Measurements from ENCODE around the gene MPRIP. TPM values are rescaled to one million over a fixed set of nuclear protein-coding genes. Genes with fewer than 3 reads are reported as not detected.

Gene MPRIP
- total and polyA plus RNA-seq, 4 donors: 121 to 342 (median 175) TPM

- 85 to 92% methylated on average over 6 of the region's 6 CpGs for WGBS, 2 donors
- ATAC-seq (ENCODE audit: insufficient read depth, low FRiP score): no peak
- Histone ChIP-seq H3K36me3 (ENCODE audit: control insufficient read depth in 4 of 4, insufficient read depth in 4 of 4, low read length in 4 of 4) (peaks cover 0 to 20% (median 17%) of the 10 kb centered on the region in 4 donors), H3K9ac (ENCODE audit: insufficient read depth in 1 of 2, low read length in 2 of 2) (no peak overlapping the region), H3K9me3 (ENCODE audit: control insufficient read depth in 4 of 4, insufficient read depth in 3 of 4, low read length in 3 of 4) (no peaks in the 10 kb centered on the region), H3K4me3 (no peak overlapping the region), H3K27ac (ENCODE audit: low read depth in 1 of 2, low read length in 1 of 2) (no peak overlapping the region), H3K27me3 (ENCODE audit: control insufficient read depth in 3 of 3, insufficient read depth in 3 of 3, low read length in 2 of 3) (no peaks in the 10 kb centered on the region), H3K4me1 (ENCODE audit: control insufficient read depth in 5 of 5, insufficient read depth in 5 of 5, low read length in 5 of 5) (peaks cover 0 to 25% (median 11%) of the 10 kb centered on the region in 5 donors)
- DNase-seq: no peak
- TF ChIP-seq, protein P1, sequence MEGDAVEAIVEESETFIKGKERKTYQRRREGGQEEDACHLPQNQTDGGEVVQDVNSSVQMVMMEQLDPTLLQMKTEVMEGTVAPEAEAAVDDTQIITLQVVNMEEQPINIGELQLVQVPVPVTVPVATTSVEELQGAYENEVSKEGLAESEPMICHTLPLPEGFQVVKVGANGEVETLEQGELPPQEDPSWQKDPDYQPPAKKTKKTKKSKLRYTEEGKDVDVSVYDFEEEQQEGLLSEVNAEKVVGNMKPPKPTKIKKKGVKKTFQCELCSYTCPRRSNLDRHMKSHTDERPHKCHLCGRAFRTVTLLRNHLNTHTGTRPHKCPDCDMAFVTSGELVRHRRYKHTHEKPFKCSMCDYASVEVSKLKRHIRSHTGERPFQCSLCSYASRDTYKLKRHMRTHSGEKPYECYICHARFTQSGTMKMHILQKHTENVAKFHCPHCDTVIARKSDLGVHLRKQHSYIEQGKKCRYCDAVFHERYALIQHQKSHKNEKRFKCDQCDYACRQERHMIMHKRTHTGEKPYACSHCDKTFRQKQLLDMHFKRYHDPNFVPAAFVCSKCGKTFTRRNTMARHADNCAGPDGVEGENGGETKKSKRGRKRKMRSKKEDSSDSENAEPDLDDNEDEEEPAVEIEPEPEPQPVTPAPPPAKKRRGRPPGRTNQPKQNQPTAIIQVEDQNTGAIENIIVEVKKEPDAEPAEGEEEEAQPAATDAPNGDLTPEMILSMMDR (IDR thresholded peaks at IDR 0.05; ENCODE audit: control extremely low read depth, extremely low read depth): no peak
Observed at GRCh38 chr17:17084941-17085340, 42.7 kb downstream of the MPRIP start.

GRCh38 chr17:17086585-17086984, 44.3 kb downstream of the MPRIP start:
- Histone ChIP-seq H3K4me1 (ENCODE audit: control insufficient read depth in 5 of 5, insufficient read depth in 5 of 5, low read length in 5 of 5) (peaks cover 5 to 31% (median 15%) of the 10 kb centered on the region in 5 donors), H3K27me3 (ENCODE audit: control insufficient read depth in 3 of 3, insufficient read depth in 3 of 3, low read length in 2 of 3) (no peaks in the 10 kb centered on the region), H3K36me3 (ENCODE audit: control insufficient read depth in 4 of 4, insufficient read depth in 4 of 4, low read length in 4 of 4) (peaks cover 0 to 26% (median 18%) of the 10 kb centered on the region in 4 donors), H3K4me3 (no peak overlapping the region), H3K9me3 (ENCODE audit: control insufficient read depth in 4 of 4, insufficient read depth in 3 of 4, low read length in 3 of 4) (no peaks in the 10 kb centered on the region), H3K27ac (ENCODE audit: low read depth in 1 of 2, low read length in 1 of 2) (no peak overlapping the region), H3K9ac (ENCODE audit: insufficient read depth in 1 of 2, low read length in 2 of 2) (no peak overlapping the region)
- no peak for DNase-seq
- ATAC-seq (ENCODE audit: insufficient read depth, low FRiP score): no peak
- 90 to 92% methylated on average over 6 of the region's 6 CpGs for WGBS, 2 donors
- TF ChIP-seq, protein P1 (IDR thresholded peaks at IDR 0.05; ENCODE audit: control extremely low read depth, extremely low read depth): no peak

DNA sequence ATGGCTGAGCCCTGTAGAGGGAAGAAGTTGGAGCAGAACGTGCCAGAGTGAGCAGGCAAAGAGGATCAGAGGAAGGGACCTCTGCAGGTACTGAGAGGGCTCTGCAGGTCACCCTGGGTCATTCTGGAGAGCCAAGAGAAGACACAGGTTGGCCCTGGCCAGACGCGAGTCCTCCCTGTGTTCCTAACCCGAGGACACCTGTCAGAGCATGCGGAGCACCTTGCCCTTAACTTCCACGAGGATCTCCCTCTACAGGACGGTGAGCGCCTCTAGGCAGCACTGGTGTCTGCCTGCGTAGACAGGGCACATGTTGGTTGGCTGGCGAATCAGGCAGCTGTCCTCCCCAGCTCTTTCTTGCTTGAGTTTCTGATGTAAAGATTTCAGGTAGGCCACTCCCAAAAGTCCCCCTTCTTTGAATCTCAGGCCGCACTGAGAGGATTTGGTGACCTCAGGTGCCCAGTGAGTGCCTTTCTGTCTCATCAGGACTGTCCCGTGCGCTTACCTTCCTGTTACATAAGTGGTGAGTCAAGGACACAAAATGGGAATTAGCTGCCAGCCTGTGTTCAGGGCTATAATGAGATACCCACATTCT, 45.3 kb downstream of the MPRIP start:
- H3K4me1 ChIP-seq (ENCODE audit: control insufficient read depth in 5 of 5, insufficient read depth in 5 of 5, low read length in 5 of 5): peaks cover 5 to 36% (median 15%) of the 10 kb centered on the region in 5 donors
- peak overlapping the region; percentile 29 to 30 for H3K27ac ChIP-seq (ENCODE audit: low read depth in 1 of 2, low read length in 1 of 2)
- no peak overlapping the region for H3K9ac ChIP-seq (ENCODE audit: insufficient read depth in 1 of 2, low read length in 2 of 2)
- H3K9me3 ChIP-seq (ENCODE audit: control insufficient read depth in 4 of 4, insufficient read depth in 3 of 4, low read length in 3 of 4): no peaks in the 10 kb centered on the region
- H3K36me3 ChIP-seq (ENCODE audit: control insufficient read depth in 4 of 4, insufficient read depth in 4 of 4, low read length in 4 of 4): peaks cover 0 to 26% (median 18%) of the 10 kb centered on the region in 4 donors
- TF ChIP-seq, protein P1 (IDR thresholded peaks at IDR 0.05; ENCODE audit: control extremely low read depth, extremely low read depth): no peak
- WGBS, 2 donors: 86% methylated on average over 13 of the region's 13 CpGs
- no peak for ATAC-seq (ENCODE audit: insufficient read depth, low FRiP score)
- H3K4me3 ChIP-seq: no peak overlapping the region
- H3K27me3 ChIP-seq (ENCODE audit: control insufficient read depth in 3 of 3, insufficient read depth in 3 of 3, low read length in 2 of 3): no peaks in the 10 kb centered on the region
- no peak for DNase-seq

DNA sequence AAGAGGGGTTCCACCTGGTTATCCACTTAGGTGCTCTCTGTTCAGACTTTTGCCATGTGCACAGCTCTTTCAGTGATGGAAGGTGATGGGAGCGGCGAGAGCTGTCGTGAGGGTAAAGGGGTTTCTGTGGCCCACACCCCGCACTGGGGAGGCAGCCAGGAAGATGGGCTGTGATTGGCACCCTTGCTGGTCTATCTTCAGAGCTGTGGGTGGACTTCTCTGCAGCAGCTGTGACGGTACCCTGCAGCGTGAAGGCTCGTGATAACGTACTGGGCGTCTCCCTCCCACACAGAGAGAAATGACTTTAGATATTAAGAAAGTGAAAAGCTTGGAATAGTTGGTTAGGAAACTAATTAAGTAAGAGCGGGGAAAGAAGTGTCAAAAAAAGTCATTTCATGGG, 45.8 kb downstream of the MPRIP start:
- H3K36me3 ChIP-seq (ENCODE audit: control insufficient read depth in 4 of 4, insufficient read depth in 4 of 4, low read length in 4 of 4): peaks cover 0 to 26% (median 17%) of the 10 kb centered on the region in 4 donors
- WGBS, 2 donors: 85 to 88% methylated on average over 10 of the region's 10 CpGs
- no peaks in the 10 kb centered on the region for H3K9me3 ChIP-seq (ENCODE audit: control insufficient read depth in 4 of 4, insufficient read depth in 3 of 4, low read length in 3 of 4)
- TF ChIP-seq, protein P1 (IDR thresholded peaks at IDR 0.05; ENCODE audit: control extremely low read depth, extremely low read depth): no peak
- H3K4me3 ChIP-seq: no peak overlapping the region
- no peak overlapping the region for H3K9ac ChIP-seq (ENCODE audit: insufficient read depth in 1 of 2, low read length in 2 of 2)
- H3K4me1 ChIP-seq (ENCODE audit: control insufficient read depth in 5 of 5, insufficient read depth in 5 of 5, low read length in 5 of 5): peaks cover 9 to 37% (median 15%) of the 10 kb centered on the region in 5 donors
- no peak for ATAC-seq (ENCODE audit: insufficient read depth, low FRiP score)
- no peak overlapping the region for H3K27ac ChIP-seq (ENCODE audit: low read depth in 1 of 2, low read length in 1 of 2)
- no peak for DNase-seq
- no peaks in the 10 kb centered on the region for H3K27me3 ChIP-seq (ENCODE audit: control insufficient read depth in 3 of 3, insufficient read depth in 3 of 3, low read length in 2 of 3)

Measured in lung (tissue), 12 donors.